Activated CD4-positive, alpha-beta memory T cell treated with anti-CD3 and anti-CD28 coated beads for 36 hours (primary cell): ENCODE results near the gene SNX17. TPM values are rescaled to one million over a fixed set of nuclear protein-coding genes. Genes with fewer than 3 reads are reported as not detected.

Source experiments
- CTCF ChIA-PET: fragments of 350-600 bp; sonication (Branson Sonifier 250); formaldehyde crosslinking; loops from one replicate; lab custom pipeline; 2021; ENCODE audit warnings: antibody characterized with exemption, inconsistent platforms; lab: Charles Lee
- POLR2A ChIA-PET: fragments of 350-600 bp; sonication (Branson Sonifier 250); formaldehyde crosslinking; loops from one replicate; lab custom pipeline; 2021; ENCODE audit warnings: antibody characterized with exemption; lab: Charles Lee
- DNase-seq: peaks from one replicate; pipeline ENCODE4 v3.0.0-alpha.2; 2020
- H3K27ac Mint-ChIP-seq: one replicate; pipeline ENCODE4 v1.8.0; 2021; ENCODE audit warnings: mixed read lengths
- H3K27me3 Mint-ChIP-seq: one replicate; pipeline ENCODE4 v1.8.0; 2021; ENCODE audit warnings: mixed read lengths
- H3K36me3 Mint-ChIP-seq: one replicate; pipeline ENCODE4 v1.8.0; 2021; ENCODE audit warnings: mixed read lengths
- H3K4me1 Mint-ChIP-seq: one replicate; pipeline ENCODE4 v1.8.0; 2021; ENCODE audit warnings: low read depth, mixed read lengths
- H3K4me3 Mint-ChIP-seq: one replicate; pipeline ENCODE4 v1.8.0; 2021; ENCODE audit warnings: mild to moderate bottlenecking, mixed read lengths
- H3K9me3 Mint-ChIP-seq: one replicate; pipeline ENCODE4 v1.8.0; 2021; ENCODE audit warnings: mixed read lengths
- intact Hi-C: fragments of 100-400 bp; cut with micrococcal nuclease; formaldehyde crosslinking; loops from one replicate; pipeline ENCODE4 v1.15.1; 2023
- total RNA-seq, 2 experiments: library from RNA; stranded (reverse); gene quantifications; one replicate each; pipeline ENCODE4 v1.2.3, GENCODE V29; 2021

SNX17 gene
- total RNA-seq, 2 experiments from 2014 or later = 91.2 to 93.2 TPM

DNA sequence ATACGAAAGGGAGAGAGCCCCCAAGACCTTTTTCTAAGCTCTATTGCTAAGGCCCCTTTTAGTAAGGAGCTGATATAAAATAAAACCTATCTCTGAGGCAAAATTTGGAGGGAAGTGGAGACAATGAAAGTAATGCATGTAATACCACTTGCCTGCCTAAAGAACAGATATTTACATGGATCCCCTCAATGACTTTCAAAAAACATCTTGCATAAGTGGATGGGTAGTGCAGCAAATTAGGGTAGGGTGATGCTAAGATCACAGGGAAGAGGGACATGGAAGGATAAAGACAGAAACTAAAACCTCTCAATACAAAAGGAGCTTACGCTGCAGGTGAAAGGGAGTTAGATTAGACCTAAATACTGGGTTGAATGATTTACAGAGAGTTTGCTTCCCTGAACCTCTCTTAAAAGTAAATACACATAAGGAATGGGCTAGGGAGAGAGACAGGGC lies 9.0 kb downstream of the SNX17 start:
- Mint-ChIP-seq H3K4me3 (peak overlapping the region; percentile 90), H3K27ac (peak overlapping the region; percentile 80), H3K4me1 (peaks cover 22% of the 10 kb centered on the region), H3K27me3 (no peaks in the 10 kb centered on the region), H3K9me3 (no peaks in the 10 kb centered on the region), H3K36me3 (peaks cover 71% of the 10 kb centered on the region)
- no peak for DNase-seq
- intact Hi-C loops = no loop called here
- POLR2A ChIA-PET = interaction anchor here (0.7 to 5.0 kb wide), 6 partner anchors 9 to 328 kb away, joined by 3 to 54 read pairs (median 3); partner anchors contain the start of genes EIF2B4, PPM1G and SNX17
- CTCF ChIA-PET = interaction anchor here (0.8 to 2.5 kb wide), 5 partner anchors 8 to 303 kb away, joined by 4 to 15 read pairs (median 6); partner anchors contain the start of genes EIF2B4, PPM1G and SNX17

- Mint-ChIP-seq H3K4me1 (peaks cover 22% of the 10 kb centered on the region), H3K9me3 (no peaks in the 10 kb centered on the region), H3K27ac (peak overlapping the region; percentile 80), H3K4me3 (peak overlapping the region; percentile 90), H3K36me3 (peaks cover 66% of the 10 kb centered on the region), H3K27me3 (no peaks in the 10 kb centered on the region)
- DNase-seq = peak; percentile 74
- intact Hi-C loops = loop anchor here (1.0 to 2.0 kb wide), 4 partner anchors 10 to 51 kb away; partner anchors contain the start of genes EIF2B4, GTF3C2, PPM1G and SNX17
- POLR2A ChIA-PET = interaction anchor here (0.7 to 5.0 kb wide), 9 partner anchors 9 to 329 kb away, joined by 3 to 54 read pairs (median 3); partner anchors contain the start of genes EIF2B4, GTF3C2, NRBP1 and PPM1G
- CTCF ChIA-PET = interaction anchor here (0.8 to 2.5 kb wide), 8 partner anchors 9 to 303 kb away, joined by 3 to 15 read pairs (median 5); partner anchors contain the start of genes EIF2B4, PPM1G and SNX17
Observed at GRCh38 chr2:27379836-27380625, 9.6 kb downstream of the SNX17 start.

- peaks cover 62% of the 10 kb centered on the region for H3K36me3 Mint-ChIP-seq
- ChIA-PET POLR2A (interaction anchor here (0.9 to 5.0 kb wide), 6 partner anchors 10 to 57 kb away, joined by 3 to 54 read pairs (median 5); partner anchors contain the start of genes EIF2B4, GTF3C2, NRBP1 and PPM1G), CTCF (interaction anchor here (1.0 to 2.5 kb wide), 6 partner anchors 10 to 302 kb away, joined by 3 to 15 read pairs (median 4); partner anchors contain the start of genes PPM1G and SNX17)
- H3K27me3 Mint-ChIP-seq = no peaks in the 10 kb centered on the region
- intact Hi-C loops = loop anchor here (1.0 to 2.0 kb wide), 4 partner anchors 11 to 50 kb away; partner anchors contain the start of genes EIF2B4, GTF3C2, PPM1G and SNX17
- peak; percentile 94 for DNase-seq
- peak within 1 kb of the TSS; percentile 80 for H3K27ac Mint-ChIP-seq
- peak within 1 kb of the TSS; percentile 90 for H3K4me3 Mint-ChIP-seq
- H3K4me1 Mint-ChIP-seq = peaks cover 22% of the 10 kb centered on the region
- no peaks in the 10 kb centered on the region for H3K9me3 Mint-ChIP-seq
Observed at GRCh38 chr2:27380626-27381545, 10.5 kb downstream of the SNX17 start, which contains the start of gene ZNF513. Gene ZNF513 (minus strand): TSS chr2:27380734. CDS start chr2:27380526, 208 bp downstream.

DNA sequence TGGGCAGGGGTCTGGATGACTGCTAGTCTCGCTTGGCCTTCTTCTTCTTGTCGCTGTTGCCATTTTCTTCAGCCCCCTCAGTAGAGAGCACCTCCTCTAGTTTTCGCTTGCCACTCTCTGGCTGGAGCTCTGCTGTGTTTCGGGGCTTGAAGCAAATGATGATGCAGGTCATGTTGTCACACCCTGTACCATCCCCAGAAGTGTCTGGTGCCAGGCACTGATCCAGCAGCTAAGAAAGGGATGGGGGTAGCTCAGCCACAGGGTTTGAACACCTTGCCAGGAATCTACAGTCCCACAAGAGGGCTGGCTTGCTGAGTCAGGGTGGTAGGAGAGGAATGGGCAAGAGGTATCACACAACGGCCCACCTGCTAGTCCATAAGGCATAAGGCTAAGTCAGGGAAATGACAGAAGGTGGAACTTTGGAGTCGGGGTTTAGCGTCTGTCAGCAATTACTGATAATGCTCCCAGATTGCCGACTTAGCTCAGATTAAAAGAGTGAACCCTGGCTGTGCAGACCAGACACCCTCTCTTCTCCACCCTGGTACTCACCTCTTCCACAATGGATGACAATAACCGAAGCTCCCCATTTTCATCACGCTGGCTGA lies 11.3 kb downstream of the SNX17 start:
- Mint-ChIP-seq H3K4me1 (peaks cover 22% of the 10 kb centered on the region), H3K27ac (peak overlapping the region; percentile 80), H3K27me3 (no peaks in the 10 kb centered on the region), H3K9me3 (no peaks in the 10 kb centered on the region), H3K4me3 (peak overlapping the region; percentile 90), H3K36me3 (peaks cover 56% of the 10 kb centered on the region)
- ChIA-PET CTCF (interaction anchor here (0.9 to 1.6 kb wide), 3 partner anchors 10 to 48 kb away, joined by 4 to 5 read pairs (median 5); no protein-coding TSS in a partner anchor), POLR2A (interaction anchor here (3.0 to 5.0 kb wide), 2 partner anchors 11 to 28 kb away, joined by 18 to 54 read pairs; partner anchors contain the start of genes EIF2B4, PPM1G and SNX17)
- no peak for DNase-seq
- intact Hi-C loops = loop anchor here (2.0 kb wide), 1 partner anchor 49 kb away; no protein-coding TSS in a partner anchor

GRCh38 chr2:27390822-27391679 lies 20.6 kb downstream of the SNX17 start:
- Mint-ChIP-seq H3K27me3 (no peaks in the 10 kb centered on the region), H3K27ac (peak overlapping the region; percentile 67), H3K4me1 (peaks cover 25% of the 10 kb centered on the region), H3K4me3 (peak overlapping the region; percentile 3), H3K36me3 (peaks cover 16% of the 10 kb centered on the region), H3K9me3 (no peaks in the 10 kb centered on the region)
- intact Hi-C loops = no loop called here
- ChIA-PET POLR2A (no interaction called here), CTCF (interaction anchor here (0.6 kb wide), 1 partner anchor 45 kb away, joined by 3 read pairs; no protein-coding TSS in a partner anchor)
- DNase-seq = no peak

GRCh38 chr2:27393225-27393624 lies 22.8 kb downstream of the SNX17 start:
- Mint-ChIP-seq H3K4me1 (peaks cover 38% of the 10 kb centered on the region), H3K27ac (peak overlapping the region; percentile 23)
- intact Hi-C loops = no loop called here

DNA sequence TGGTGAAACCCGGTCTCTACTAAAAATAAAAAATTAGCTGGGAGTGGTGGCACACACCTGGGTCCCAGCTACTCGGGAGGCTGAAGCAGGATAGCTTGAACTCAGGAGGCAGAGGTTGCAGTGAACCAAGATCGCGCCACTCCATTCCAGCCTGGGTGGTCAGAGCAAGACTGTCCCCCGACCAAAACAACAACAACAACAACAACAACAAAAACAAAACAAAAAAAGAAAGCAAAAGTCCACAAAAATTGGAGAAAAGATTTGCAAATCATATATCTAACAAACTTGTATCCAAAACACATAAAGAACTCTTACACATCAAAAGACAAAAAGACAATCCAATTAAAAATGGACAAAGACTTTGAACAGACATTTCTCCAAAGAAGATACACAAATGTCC lies 28.5 kb downstream of the SNX17 start:
- H3K36me3 Mint-ChIP-seq = peaks cover 16% of the 10 kb centered on the region
- DNase-seq = no peak
- intact Hi-C loops = no loop called here
- H3K27me3 Mint-ChIP-seq = no peaks in the 10 kb centered on the region
- H3K27ac Mint-ChIP-seq = peak overlapping the region; percentile 29
- POLR2A ChIA-PET = no interaction called here
- no peak overlapping the region for H3K4me3 Mint-ChIP-seq
- CTCF ChIA-PET = no interaction called here
- H3K9me3 Mint-ChIP-seq = no peaks in the 10 kb centered on the region
- peaks cover 28% of the 10 kb centered on the region for H3K4me1 Mint-ChIP-seq

More at GRCh38 chr2:27393225-27393624, 22.8 kb downstream of the SNX17 start:
- H3K4me3 Mint-ChIP-seq = no peak overlapping the region
- ChIA-PET POLR2A (no interaction called here), CTCF (no interaction called here)
- no peaks in the 10 kb centered on the region for H3K9me3 Mint-ChIP-seq
- H3K27me3 Mint-ChIP-seq = no peaks in the 10 kb centered on the region
- DNase-seq = no peak
- H3K36me3 Mint-ChIP-seq = peaks cover 14% of the 10 kb centered on the region

GRCh38 chr2:27400348-27401135 lies 30.1 kb downstream of the SNX17 start:
- intact Hi-C loops = loop anchor here (10.0 kb wide), 1 partner anchor 284 kb away; no protein-coding TSS in a partner anchor
- POLR2A ChIA-PET = no interaction called here
- H3K27me3 Mint-ChIP-seq = no peaks in the 10 kb centered on the region
- DNase-seq = no peak
- CTCF ChIA-PET = interaction anchor here (0.8 kb wide), 1 partner anchor 30 kb away, joined by 3 read pairs; no protein-coding TSS in a partner anchor
- peaks cover 12% of the 10 kb centered on the region for H3K36me3 Mint-ChIP-seq
- H3K9me3 Mint-ChIP-seq = no peaks in the 10 kb centered on the region
- no peak overlapping the region for H3K4me3 Mint-ChIP-seq
- H3K4me1 Mint-ChIP-seq = peaks cover 28% of the 10 kb centered on the region
- H3K27ac Mint-ChIP-seq = peak overlapping the region; percentile 31

DNA sequence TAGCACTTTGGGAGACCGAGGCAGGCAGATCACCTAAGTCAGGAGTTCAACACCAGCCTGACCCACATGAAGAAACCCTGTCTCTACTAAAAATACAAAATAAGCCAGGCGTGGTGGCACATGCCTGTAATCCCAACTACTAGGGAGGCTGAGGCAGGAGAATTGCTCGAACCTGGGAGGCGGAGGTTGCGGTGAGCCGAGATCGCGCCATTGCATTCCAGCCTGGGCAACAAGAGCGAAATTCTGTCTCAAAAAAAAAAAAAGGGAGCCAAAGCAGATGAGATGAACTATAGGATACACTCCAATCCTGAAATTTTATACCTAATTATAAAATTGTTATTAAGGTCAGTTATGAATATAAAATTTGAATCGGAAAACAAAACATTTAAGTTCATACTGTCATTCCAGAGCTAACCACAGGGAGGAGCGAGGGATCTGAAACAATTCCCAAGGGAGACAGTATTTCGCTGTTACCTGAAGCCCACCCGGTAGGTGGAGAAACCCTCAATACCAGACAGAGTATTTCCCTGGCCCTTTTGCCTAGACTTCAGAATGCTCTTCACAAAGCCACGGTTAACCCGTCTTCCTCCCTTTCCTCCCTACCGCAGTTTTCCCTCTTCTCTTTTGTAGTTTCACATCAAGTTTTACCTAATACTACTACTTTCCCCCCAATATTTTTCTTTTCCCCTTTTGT lies 37.5 kb downstream of the SNX17 start:
- Mint-ChIP-seq H3K9me3 (no peaks in the 10 kb centered on the region), H3K27ac (peak overlapping the region; percentile 87), H3K27me3 (no peaks in the 10 kb centered on the region), H3K4me1 (peaks cover 32% of the 10 kb centered on the region), H3K4me3 (peak overlapping the region; percentile 88), H3K36me3 (peaks cover 14% of the 10 kb centered on the region)
- ChIA-PET POLR2A (interaction anchor here (0.6 to 2.9 kb wide), 2 partner anchors 22 to 57 kb away, joined by 3 to 63 read pairs; partner anchors contain the start of gene NRBP1), CTCF (interaction anchor here (1.3 to 4.9 kb wide), 2 partner anchors 21 to 275 kb away, joined by 6 to 46 read pairs; partner anchors contain the start of gene NRBP1)
- DNase-seq = no peak
- intact Hi-C loops = loop anchor here (10.0 kb wide), 1 partner anchor 277 kb away; no protein-coding TSS in a partner anchor
